ENCODE measurements around the gene MED16.

MED16 gene

DNA sequence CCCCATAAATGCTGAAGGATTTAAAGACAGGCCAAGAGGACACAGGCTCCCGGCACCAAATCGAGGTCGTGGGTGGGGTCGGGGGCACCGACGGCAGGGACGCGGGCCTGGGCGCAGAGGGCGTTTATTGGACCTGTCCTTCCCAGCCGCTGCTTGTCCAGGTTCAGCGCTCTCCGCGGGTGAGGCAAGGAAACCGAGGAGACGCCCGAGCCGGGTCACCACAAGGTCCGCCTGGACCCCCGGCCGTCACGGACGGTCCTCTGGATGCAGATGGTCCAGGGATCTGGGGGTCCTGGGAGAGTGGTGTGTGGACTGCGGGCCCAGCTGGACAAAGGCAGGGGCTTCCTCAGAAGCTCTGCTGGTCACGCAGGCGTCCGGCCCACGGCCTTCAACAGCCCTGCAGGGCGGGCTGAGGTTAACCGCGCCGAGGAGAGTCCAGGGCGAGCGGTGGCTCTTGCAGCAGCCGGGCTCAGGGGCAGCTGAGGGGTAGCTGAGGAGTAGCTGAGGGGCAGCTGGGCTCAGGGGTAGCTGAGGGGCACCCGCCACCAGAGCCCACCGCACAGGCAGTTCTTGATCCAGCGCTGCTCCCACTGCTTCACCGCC is 25.0 kb downstream of the MED16 start:
- Histone ChIP-seq H3K4me3 (ENCODE audit: low read depth in 1 of 2, low read length in 1 of 2) (no peak overlapping the region), H3K27ac (no peak overlapping the region), H3K36me3 (peaks cover 48% of the 10 kb centered on the region), H3K9me3 (no peaks in the 10 kb centered on the region), H3K27me3 (no peaks in the 10 kb centered on the region), H3K4me1 (ENCODE audit: control insufficient read depth in 1 of 2, insufficient read depth in 1 of 2, low read depth in 1 of 2, low read length in 1 of 2) (peaks cover 21 to 24% of the 10 kb centered on the region in 2 experiments)
- TF ChIP-seq, protein P1, sequence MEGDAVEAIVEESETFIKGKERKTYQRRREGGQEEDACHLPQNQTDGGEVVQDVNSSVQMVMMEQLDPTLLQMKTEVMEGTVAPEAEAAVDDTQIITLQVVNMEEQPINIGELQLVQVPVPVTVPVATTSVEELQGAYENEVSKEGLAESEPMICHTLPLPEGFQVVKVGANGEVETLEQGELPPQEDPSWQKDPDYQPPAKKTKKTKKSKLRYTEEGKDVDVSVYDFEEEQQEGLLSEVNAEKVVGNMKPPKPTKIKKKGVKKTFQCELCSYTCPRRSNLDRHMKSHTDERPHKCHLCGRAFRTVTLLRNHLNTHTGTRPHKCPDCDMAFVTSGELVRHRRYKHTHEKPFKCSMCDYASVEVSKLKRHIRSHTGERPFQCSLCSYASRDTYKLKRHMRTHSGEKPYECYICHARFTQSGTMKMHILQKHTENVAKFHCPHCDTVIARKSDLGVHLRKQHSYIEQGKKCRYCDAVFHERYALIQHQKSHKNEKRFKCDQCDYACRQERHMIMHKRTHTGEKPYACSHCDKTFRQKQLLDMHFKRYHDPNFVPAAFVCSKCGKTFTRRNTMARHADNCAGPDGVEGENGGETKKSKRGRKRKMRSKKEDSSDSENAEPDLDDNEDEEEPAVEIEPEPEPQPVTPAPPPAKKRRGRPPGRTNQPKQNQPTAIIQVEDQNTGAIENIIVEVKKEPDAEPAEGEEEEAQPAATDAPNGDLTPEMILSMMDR (IDR thresholded peaks at IDR 0.05): no peak

DNA sequence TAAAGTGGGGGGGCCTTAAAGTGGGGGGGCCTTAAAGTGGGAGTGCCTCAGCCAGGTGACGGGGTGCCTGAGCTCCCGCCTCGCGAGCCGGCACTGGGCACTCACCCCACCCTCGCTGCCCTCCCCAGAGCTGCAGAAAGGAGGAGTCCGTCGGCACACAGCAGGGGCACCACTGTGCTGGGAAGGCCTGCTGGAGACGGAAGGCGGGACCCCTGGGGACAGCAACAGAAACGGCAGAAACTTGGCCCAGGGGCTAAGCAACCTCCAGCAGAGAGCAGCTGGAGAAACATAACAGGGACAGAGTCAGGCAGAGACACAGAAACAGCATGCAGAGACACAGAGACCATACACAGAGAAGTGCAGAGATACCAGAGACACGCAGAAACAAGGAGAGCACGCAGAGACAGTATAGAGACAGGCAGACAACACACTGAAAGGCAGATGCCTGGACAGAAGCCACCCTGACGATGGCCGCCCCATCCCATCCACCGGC is 25.6 kb downstream of the MED16 start:
- peaks cover 48% of the 10 kb centered on the region for H3K36me3 ChIP-seq
- no peaks in the 10 kb centered on the region for H3K9me3 ChIP-seq
- H3K4me1 ChIP-seq (ENCODE audit: control insufficient read depth in 1 of 2, insufficient read depth in 1 of 2, low read depth in 1 of 2, low read length in 1 of 2): peaks cover 25 to 26% of the 10 kb centered on the region in 2 experiments
- H3K4me3 ChIP-seq (ENCODE audit: low read depth in 1 of 2, low read length in 1 of 2): no peak overlapping the region
- no peak overlapping the region for H3K27ac ChIP-seq
- TF ChIP-seq, protein P1 (IDR thresholded peaks at IDR 0.05): no peak
- H3K27me3 ChIP-seq: peaks cover 5% of the 10 kb centered on the region

DNA sequence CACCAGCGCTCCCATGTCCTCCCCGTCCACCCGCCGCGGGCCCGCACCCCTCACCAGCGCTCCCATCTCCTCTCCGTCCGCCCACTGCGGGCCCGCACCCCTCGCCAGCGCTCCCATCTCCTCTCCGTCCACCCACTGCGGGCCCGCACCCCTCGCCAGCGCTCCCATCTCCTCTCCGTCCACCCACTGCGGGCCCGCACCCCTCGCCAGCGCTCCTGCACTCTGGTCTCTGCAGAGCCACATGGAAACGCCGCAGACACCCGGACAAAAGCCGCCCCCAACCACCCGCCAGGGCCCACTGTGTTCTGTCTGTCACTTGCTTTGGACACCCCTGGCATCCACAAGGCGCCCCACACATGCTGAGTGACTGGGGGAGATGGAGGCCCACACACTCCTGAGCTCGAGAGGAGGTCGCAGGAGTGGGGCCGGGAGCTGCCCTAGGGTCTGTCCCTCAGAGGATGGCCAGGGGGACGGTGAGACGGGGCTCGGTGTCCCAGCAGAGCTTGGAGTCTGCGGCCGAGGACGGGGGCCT is 26.2 kb downstream of the MED16 start:
- TF ChIP-seq, protein P1 (IDR thresholded peaks at IDR 0.05): no peak
- Histone ChIP-seq H3K27ac (no peak overlapping the region), H3K9me3 (no peaks in the 10 kb centered on the region), H3K36me3 (peaks cover 48% of the 10 kb centered on the region), H3K27me3 (peaks cover 10% of the 10 kb centered on the region), H3K4me3 (ENCODE audit: low read depth in 1 of 2, low read length in 1 of 2) (no peak overlapping the region), H3K4me1 (ENCODE audit: control insufficient read depth in 1 of 2, insufficient read depth in 1 of 2, low read depth in 1 of 2, low read length in 1 of 2) (peaks cover 21 to 25% of the 10 kb centered on the region in 2 experiments)

DNA sequence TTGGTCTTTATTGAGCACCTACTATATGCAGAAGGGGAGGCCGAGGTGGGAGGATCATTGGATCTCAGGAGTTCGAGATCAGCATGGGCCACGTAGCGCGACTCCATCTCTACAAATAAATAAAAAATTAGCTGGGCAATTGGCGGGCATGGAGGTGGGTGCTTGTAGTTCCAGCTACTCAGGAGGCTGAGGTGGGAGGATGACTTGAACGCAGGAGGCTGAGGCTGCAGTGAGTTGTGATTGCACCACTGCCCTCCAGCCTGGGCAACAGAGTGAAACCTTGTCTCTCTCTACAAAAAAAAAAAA is 29.7 kb downstream of the MED16 start:
- Histone ChIP-seq H3K4me1 (ENCODE audit: control insufficient read depth in 1 of 2, insufficient read depth in 1 of 2, low read depth in 1 of 2, low read length in 1 of 2) (peaks cover 48 to 57% of the 10 kb centered on the region in 2 experiments), H3K9me3 (no peaks in the 10 kb centered on the region), H3K27ac (peak overlapping the region; percentile 88), H3K4me3 (ENCODE audit: low read depth in 1 of 2, low read length in 1 of 2) (peak overlapping the region; percentile 45 to 56), H3K36me3 (peaks cover 15% of the 10 kb centered on the region), H3K27me3 (peaks cover 38% of the 10 kb centered on the region)
- TF ChIP-seq, protein P1 (IDR thresholded peaks at IDR 0.05): no peak

DNA sequence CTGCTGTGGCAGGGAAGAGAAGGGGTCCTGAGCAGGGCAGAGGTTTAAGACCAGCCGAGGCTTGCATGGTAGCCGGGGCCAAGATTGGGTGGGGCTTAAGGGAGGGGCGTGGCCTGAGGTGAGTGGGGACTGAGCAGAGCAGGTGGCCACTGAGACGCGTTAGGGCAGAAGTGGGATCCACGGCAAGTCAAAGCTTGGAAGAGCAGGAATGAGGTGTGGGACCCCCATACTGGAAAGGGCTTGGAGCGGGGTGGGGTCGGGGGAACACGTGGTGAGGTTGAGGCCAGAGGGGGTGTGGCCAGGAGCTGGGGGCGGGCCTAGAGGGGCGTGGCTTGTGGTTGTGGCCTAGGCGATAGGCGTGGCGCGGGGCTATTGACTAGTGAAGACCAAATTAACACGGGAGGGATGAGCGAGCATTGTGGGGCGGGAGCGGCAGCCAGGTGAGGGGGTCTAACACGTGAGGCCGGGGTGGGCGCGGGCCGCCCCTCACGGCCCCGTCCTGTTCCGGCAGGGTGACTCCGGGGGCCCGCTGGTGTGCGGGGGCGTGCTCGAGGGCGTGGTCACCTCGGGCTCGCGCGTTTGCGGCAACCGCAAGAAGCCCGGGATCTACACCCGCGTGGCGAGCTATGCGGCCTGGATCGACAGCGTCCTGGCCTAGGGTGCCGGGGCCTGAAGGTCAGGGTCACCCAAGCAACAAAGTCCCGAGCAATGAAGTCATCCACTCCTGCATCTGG is 30.2 kb downstream of the MED16 start:
- H3K4me3 ChIP-seq (ENCODE audit: low read depth in 1 of 2, low read length in 1 of 2): peak overlapping the region; percentile 45 to 56
- TF ChIP-seq, protein P1 (IDR thresholded peaks at IDR 0.05): no peak
- peak overlapping the region; percentile 88 for H3K27ac ChIP-seq
- peaks cover 38% of the 10 kb centered on the region for H3K27me3 ChIP-seq
- peaks cover 10% of the 10 kb centered on the region for H3K36me3 ChIP-seq
- H3K4me1 ChIP-seq (ENCODE audit: control insufficient read depth in 1 of 2, insufficient read depth in 1 of 2, low read depth in 1 of 2, low read length in 1 of 2): peaks cover 51 to 57% of the 10 kb centered on the region in 2 experiments
- no peaks in the 10 kb centered on the region for H3K9me3 ChIP-seq

All from neutrophil (primary cell).